ENCODE measurements around the gene SCYL1.

- TF ChIP-seq EP300 (IDR thresholded peaks at IDR 0.05) (no peak), POLR2A (IDR thresholded peaks at IDR 0.05; ENCODE audit: low read depth) (no peak), POLR2AphosphoS5 (IDR thresholded peaks at IDR 0.05) (peak in 1 of 2 donors; percentile 19)
- TF ChIP-seq, protein P1, sequence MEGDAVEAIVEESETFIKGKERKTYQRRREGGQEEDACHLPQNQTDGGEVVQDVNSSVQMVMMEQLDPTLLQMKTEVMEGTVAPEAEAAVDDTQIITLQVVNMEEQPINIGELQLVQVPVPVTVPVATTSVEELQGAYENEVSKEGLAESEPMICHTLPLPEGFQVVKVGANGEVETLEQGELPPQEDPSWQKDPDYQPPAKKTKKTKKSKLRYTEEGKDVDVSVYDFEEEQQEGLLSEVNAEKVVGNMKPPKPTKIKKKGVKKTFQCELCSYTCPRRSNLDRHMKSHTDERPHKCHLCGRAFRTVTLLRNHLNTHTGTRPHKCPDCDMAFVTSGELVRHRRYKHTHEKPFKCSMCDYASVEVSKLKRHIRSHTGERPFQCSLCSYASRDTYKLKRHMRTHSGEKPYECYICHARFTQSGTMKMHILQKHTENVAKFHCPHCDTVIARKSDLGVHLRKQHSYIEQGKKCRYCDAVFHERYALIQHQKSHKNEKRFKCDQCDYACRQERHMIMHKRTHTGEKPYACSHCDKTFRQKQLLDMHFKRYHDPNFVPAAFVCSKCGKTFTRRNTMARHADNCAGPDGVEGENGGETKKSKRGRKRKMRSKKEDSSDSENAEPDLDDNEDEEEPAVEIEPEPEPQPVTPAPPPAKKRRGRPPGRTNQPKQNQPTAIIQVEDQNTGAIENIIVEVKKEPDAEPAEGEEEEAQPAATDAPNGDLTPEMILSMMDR (IDR thresholded peaks at IDR 0.05), result no peak
These were observed 13.5 kb downstream of the SCYL1 start for GRCh38 chr11:65538232-65538914.

Data from esophagus muscularis mucosa (tissue), 4 donors.